K562 (cell line): ENCODE results near the gene TUBGCP6. TPM values are rescaled to one million over a fixed set of nuclear protein-coding genes. Genes with fewer than 3 reads are reported as not detected.

Experiments used
- ATAC-seq: fragments of 200-7000 bp; cut with Tn5 transposase; 3 replicates; pipeline ENCODE4 v1.9.1; 2020; ENCODE audit warnings: moderate library complexity
- BruUV-seq: library from RNA; stranded (reverse); fragments of 400-500 nt; replicated peaks from 2 replicates; lab custom pipeline; 2021; lab: Mats Ljungman, UMichigan
- CTCF ChIA-PET: fragments of 300-600 bp; formaldehyde crosslinking; extraction: SDS; loops from one replicate; lab custom pipeline; 2021; ENCODE audit warnings: low intra/inter-chr PET ratio; lab: Yijun Ruan, JAX
- POLR2A ChIA-PET: fragments of 300-600, 350-650 bp; sonication (Branson Sonifier 250); formaldehyde crosslinking; extraction: SDS; loops from one replicate; lab custom pipeline; 2021; ENCODE audit warnings: antibody characterized with exemption, inconsistent platforms; lab: Yijun Ruan, JAX
- DNase-seq, 4 experiments: peaks; one replicate each; pipeline versions ENCODE4 v3.0.0 to v3.0.0-alpha.2; 2011 to 2018; ENCODE audit warnings: low spot score in 3 of 4, mixed read lengths in 3 of 4; ENCODE audit errors: extremely low read depth in 1 of 4
- FAIRE-seq: peaks from 2 replicates; lab custom pipeline; 2011; peaks lifted over from hg19 to GRCh38; lab: Jason Lieb, UNC
- H2AFZ ChIP-seq: 2 replicates; pipeline ENCODE4 v1.6.0; 2011; ENCODE audit warnings: low read depth, low read length, control low read depth, inconsistent platforms
- H3K27ac ChIP-seq: fragments of 200-600 bp; 3 replicates; pipeline ENCODE4 v1.8.0; 2011; ENCODE audit warnings: low read depth, mild to moderate bottlenecking, control low read depth, inconsistent platforms, low read length, moderate library complexity, mixed read lengths; ENCODE audit errors: extremely low read depth
- H3K27me3 ChIP-seq, 2 experiments: fragments of 300-600 bp in 1 of 2; 2 replicates in 1 of 2; 3 replicates in 1 of 2; pipeline versions ENCODE4 v1.6.0 to v1.8.0; 2011; ENCODE audit warnings: inconsistent platforms in 2 of 2, low read length in 2 of 2, mild to moderate bottlenecking in 1 of 2, mixed read lengths in 1 of 2, moderate library complexity in 1 of 2; ENCODE audit not compliant: control insufficient read depth in 2 of 2, insufficient read depth in 2 of 2
- H3K36me3 ChIP-seq: fragments of 300-600 bp; 3 replicates; pipeline ENCODE4 v1.8.0; 2011; ENCODE audit warnings: mild to moderate bottlenecking, low read length, inconsistent platforms; ENCODE audit not compliant: control insufficient read depth, insufficient read depth
- H3K4me1 ChIP-seq, 2 experiments: fragments of 200-600 bp in 1 of 2; replicated peaks in 1 of 2; 2 replicates in 1 of 2; 3 replicates in 1 of 2; pipeline versions ENCODE4 v1.5.1 to v1.8.0; 2011; ENCODE audit warnings: inconsistent platforms in 2 of 2, low read length in 2 of 2, mild to moderate bottlenecking in 1 of 2, mixed read lengths in 1 of 2, moderate library complexity in 1 of 2; ENCODE audit not compliant: control insufficient read depth in 2 of 2, insufficient read depth in 2 of 2
- H3K4me2 ChIP-seq: 2 replicates; pipeline ENCODE4 v1.6.1; 2011; ENCODE audit warnings: low read length, control low read depth, inconsistent platforms, mixed read lengths; ENCODE audit not compliant: insufficient read depth
- H3K4me3 ChIP-seq: fragments of 200-600 bp; sonication (generic), shearing (Covaris generic); 2 replicates; pipeline ENCODE4 v1.5.1; 2016; ENCODE audit warnings: control low read depth, inconsistent platforms
- H3K79me2 ChIP-seq: fragments of 200-600 bp; 3 replicates; pipeline ENCODE4 v1.8.0; 2011; ENCODE audit warnings: low read length, inconsistent platforms; ENCODE audit not compliant: control insufficient read depth, insufficient read depth
- H3K9ac ChIP-seq, 2 experiments: 2 replicates each; pipeline versions ENCODE4 v1.6.0 to v1.6.1; 2011; ENCODE audit warnings: low read depth in 2 of 2, low read length in 2 of 2, control low read depth in 1 of 2, inconsistent platforms in 1 of 2, mild to moderate bottlenecking in 1 of 2, mixed read lengths in 1 of 2; ENCODE audit not compliant: insufficient read depth in 1 of 2
- H3K9me1 ChIP-seq: one replicate; pipeline ENCODE4 v1.6.0; 2011; ENCODE audit warnings: inconsistent platforms, mild to moderate bottlenecking, low read length, moderate library complexity; ENCODE audit not compliant: control insufficient read depth, insufficient read depth
- H3K9me3 ChIP-seq: replicated peaks from 2 replicates; pipeline ENCODE4 v1.5.1; 2011; ENCODE audit warnings: low read depth, low read length, inconsistent platforms; ENCODE audit not compliant: control insufficient read depth, insufficient read depth
- H4K20me1 ChIP-seq: replicated peaks from 2 replicates; pipeline ENCODE4 v1.6.1; 2011; ENCODE audit warnings: low read length, inconsistent platforms, mixed read lengths; ENCODE audit not compliant: control insufficient read depth, insufficient read depth
- CBX5 ChIP-seq: IDR thresholded peaks from 2 replicates; pipeline ENCODE4 v1.6.1; 2014; ENCODE audit warnings: low read depth, borderline replicate concordance
- MTA3 ChIP-seq: fragments of 450-650 bp; formaldehyde crosslinking; IDR thresholded peaks from 2 replicates; pipeline ENCODE4 v1.6.1; 2017; ENCODE audit warnings: mild to moderate bottlenecking, borderline replicate concordance
- PHF20 ChIP-seq: fragments of 450-650 bp; IDR thresholded peaks from 2 replicates; pipeline ENCODE4 v1.6.1; 2018; ENCODE audit not compliant: partially characterized antibody
- RBFOX2 ChIP-seq: fragments of 200-400 bp; formaldehyde crosslinking; IDR thresholded peaks from 2 replicates; pipeline ENCODE4 v1.6.1; 2017; ENCODE audit warnings: low read depth, mild to moderate bottlenecking, low read length, moderate library complexity
- WGBS: fragments of 100-300 bp; shearing (Covaris generic); methylation state at CpG from one replicate; pipeline ENCODE4 v1.1.6; 2016; ENCODE audit warnings: low coverage, mixed read lengths; ENCODE audit not compliant: insufficient coverage; ENCODE audit errors: missing lambda C conversion rate; 5-methylcytosine and 5-hydroxymethylcytosine counted together
- in situ Hi-C: fragments of 300-500 bp; cut with MboI; formaldehyde crosslinking; loops from 4 replicates; pipeline ENCODE4 v1.15.0; 2018; ENCODE audit warnings: inconsistent platforms, mixed read lengths
- intact Hi-C: fragments of 100-400 bp; cut with micrococcal nuclease; formaldehyde crosslinking; loops from 2 replicates; pipeline ENCODE4 v1.14.2; 2022
- polyA plus RNA-seq, 8 experiments: library from polyadenylated mRNA; depleted of rRNA in 4 of 8; stranded (reverse) in 5 of 8; unstranded in 3 of 8; fragments of >200 nt; fragmentation: Nextera tagmentation in 2 of 8; fragmentation: Illumina TruSeq in 1 of 8; extraction: Ambion mirVana in 2 of 8; extraction: Trizol in 1 of 8; gene quantifications; 2 replicates each; pipeline versions ENCODE4 v1.2.1 to v1.2.3, GENCODE V29; 2011 to 2014; ENCODE audit warnings: inconsistent platforms in 1 of 8, missing spikeins in 1 of 8
- total RNA-seq, 7 experiments: library from RNA; depleted of rRNA in 6 of 7; stranded (reverse); fragments of >200 nt in 6 of 7; fragmentation: Illumina TruSeq in 2 of 7; extraction: Trizol in 2 of 7; gene quantifications; 2 replicates each; pipeline versions ENCODE4 v1.2.1 to v1.2.3, GENCODE V29; 2011 to 2021; ENCODE audit warnings: low replicate concordance in 1 of 7

The TUBGCP6 gene
- total and polyA plus RNA-seq, 9 of the 15 experiments (the other 6 are each of a cell fraction or from before 2014, with no cell fraction given), result 0.76 to 33.0 (median 10.1) TPM

DNA sequence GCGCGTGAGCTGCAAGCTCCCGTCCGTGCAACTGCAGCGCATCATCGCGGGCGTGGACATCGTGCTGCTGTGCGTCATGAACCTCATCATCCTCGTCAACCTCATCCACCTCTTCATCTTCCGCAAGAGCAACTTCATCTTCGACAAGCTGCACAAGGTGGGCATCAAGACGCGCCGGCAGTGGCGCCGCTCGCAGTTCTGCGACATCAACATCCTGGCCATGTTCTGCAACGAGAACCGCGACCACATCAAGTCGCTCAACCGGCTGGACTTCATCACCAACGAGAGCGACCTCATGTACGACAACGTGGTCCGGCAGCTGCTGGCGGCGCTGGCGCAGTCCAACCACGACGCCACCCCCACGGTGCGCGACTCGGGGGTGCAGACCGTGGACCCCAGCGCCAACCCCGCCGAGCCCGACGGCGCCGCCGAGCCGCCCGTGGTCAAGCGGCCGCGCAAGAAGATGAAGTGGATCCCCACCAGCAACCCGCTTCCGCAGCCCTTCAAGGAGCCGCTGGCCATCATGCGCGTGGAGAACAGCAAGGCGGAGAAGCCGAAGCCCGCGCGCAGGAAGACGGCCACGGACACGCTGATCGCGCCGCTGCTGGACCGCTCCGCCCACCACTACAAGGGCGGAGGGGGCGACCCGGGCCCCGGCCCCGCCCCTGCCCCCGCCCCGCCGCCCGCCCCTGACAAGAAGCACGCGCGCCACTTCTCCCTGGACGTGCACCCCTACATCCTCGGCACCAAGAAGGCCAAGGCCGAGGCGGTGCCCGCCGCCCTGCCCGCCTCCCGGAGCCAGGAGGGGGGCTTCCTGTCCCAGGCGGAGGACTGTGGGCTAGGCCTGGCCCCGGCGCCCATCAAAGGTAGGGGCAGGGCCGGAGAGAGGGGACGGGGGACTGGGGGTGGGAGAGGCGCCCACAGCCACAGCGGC lies 67.0 kb downstream of the TUBGCP6 start (continued):
- TF ChIP-seq PHF20 (no peak), MTA3 (no peak)
- TF ChIP-seq, all 486 proteins: peak for 1

DNA sequence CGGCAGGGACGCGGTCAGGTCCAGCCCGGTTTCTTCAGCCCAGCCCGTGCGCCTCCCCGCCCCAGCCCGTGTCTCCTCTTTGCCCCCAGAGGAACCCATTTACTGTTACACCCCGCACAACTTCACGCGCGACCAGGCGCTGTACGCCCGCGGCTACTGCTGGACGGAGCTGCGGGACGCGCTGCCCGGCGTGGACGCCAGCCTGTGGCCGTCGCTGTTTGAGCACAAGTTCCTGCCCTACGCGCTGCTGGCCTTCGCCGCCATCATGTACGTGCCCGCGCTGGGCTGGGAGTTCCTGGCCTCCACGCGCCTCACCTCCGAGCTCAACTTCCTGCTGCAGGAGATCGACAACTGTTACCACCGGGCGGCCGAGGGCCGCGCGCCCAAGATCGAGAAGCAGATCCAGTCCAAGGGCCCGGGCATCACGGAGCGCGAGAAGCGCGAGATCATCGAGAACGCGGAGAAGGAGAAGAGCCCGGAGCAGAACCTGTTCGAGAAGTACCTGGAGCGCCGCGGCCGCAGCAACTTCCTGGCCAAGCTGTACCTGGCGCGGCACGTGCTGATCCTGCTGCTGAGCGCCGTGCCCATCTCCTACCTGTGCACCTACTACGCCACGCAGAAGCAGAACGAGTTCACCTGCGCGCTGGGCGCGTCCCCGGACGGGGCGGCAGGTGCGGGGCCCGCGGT lies 67.8 kb downstream of the TUBGCP6 start:
- Histone ChIP-seq H3K4me2 (no peak overlapping the region), H3K27me3 (no peaks in the 10 kb centered on the region), H3K4me3 (no peak overlapping the region), H3K4me1 (peaks cover 0 to 55% of the 10 kb centered on the region in 2 experiments; a peak in 2 of 5 replicates), H3K27ac (no peak overlapping the region), H3K9ac (no peak overlapping the region; a peak in 1 of 4 replicates), H4K20me1 (no peaks in the 10 kb centered on the region), H3K9me1 (no peaks in the 10 kb centered on the region), H2AFZ (no peak overlapping the region), H3K79me2 (no peaks in the 10 kb centered on the region), H3K36me3 (no peaks in the 10 kb centered on the region), H3K9me3 (no peaks in the 10 kb centered on the region)
- TF ChIP-seq CBX5, result no peak
- TF ChIP-seq RBFOX2, result 0 out of 2 replicates have a peak, but pooled peaks have one; percentile 1
- ATAC-seq (no peak), FAIRE-seq (no peak), DNase-seq (no peak)
- in situ Hi-C loops, result no loop called here
- BruUV-seq, result no TSS peak
- ChIA-PET CTCF (no interaction called here), POLR2A (interaction anchor here (0.6 kb wide), 1 partner anchor 176 kb away, joined by 4 read pairs; no protein-coding TSS in a partner anchor)
- intact Hi-C loops, result no loop called here
- 97% methylated on average over 28 of the region's 76 CpGs for WGBS
